Measurements from ENCODE around the gene FPGS. TPM values are rescaled to one million over a fixed set of nuclear protein-coding genes. Genes with fewer than 3 reads are reported as not detected.

FPGS gene
- total RNA-seq, 1 experiment from 2014 or later, result 70.6 TPM

GRCh38 chr9:127777368-127777980 lies 25.2 kb upstream of the FPGS start:
- no peaks in the 10 kb centered on the region for H3K27me3 ChIP-seq (ENCODE audit: insufficient read depth, low read length)
- no peaks in the 10 kb centered on the region for H3K9me2 ChIP-seq (ENCODE audit: insufficient read depth)
- intact Hi-C loops (cut with micrococcal nuclease), result no loop called here
- ChIA-PET POLR2A (no interaction called here), RAD21 (ENCODE audit: low non-redundant PET in 1 of 2, low total read pairs in 2 of 2, uncharacterized antibody in 2 of 2, unreplicated experiment in 2 of 2) (no interaction called here), CTCF (no interaction called here)
- H3K9ac ChIP-seq (ENCODE audit: low read length), result no peak overlapping the region
- H3K4me3 ChIP-seq (replicated peaks in 1 of 2; ENCODE audit: low read depth in 1 of 2, low read length in 2 of 2), result no peak overlapping the region
- DNase-seq (ENCODE audit: low read depth, low spot score), result no peak
- peaks cover 0 to 2% of the 10 kb centered on the region in 2 experiments; a peak in 2 of 4 replicates for H3K4me1 ChIP-seq (ENCODE audit: control insufficient read depth in 1 of 2, insufficient read depth in 2 of 2, low read length in 2 of 2)
- TF ChIP-seq RAD21 (IDR thresholded peaks at IDR 0.05; ENCODE audit: low read depth) (no peak), TCF7L2 (IDR thresholded peaks at IDR 0.05; ENCODE audit: borderline replicate concordance, extremely low read depth, insufficient read depth, insufficient read length) (no peak), CEBPB (IDR thresholded peaks at IDR 0.05; ENCODE audit: low read depth) (no peak), FOSL1 (IDR thresholded peaks at IDR 0.05; ENCODE audit: low read depth) (no peak), EGR1 (IDR thresholded peaks at IDR 0.05; ENCODE audit: low read depth) (no peak)
- TF ChIP-seq, protein P1, sequence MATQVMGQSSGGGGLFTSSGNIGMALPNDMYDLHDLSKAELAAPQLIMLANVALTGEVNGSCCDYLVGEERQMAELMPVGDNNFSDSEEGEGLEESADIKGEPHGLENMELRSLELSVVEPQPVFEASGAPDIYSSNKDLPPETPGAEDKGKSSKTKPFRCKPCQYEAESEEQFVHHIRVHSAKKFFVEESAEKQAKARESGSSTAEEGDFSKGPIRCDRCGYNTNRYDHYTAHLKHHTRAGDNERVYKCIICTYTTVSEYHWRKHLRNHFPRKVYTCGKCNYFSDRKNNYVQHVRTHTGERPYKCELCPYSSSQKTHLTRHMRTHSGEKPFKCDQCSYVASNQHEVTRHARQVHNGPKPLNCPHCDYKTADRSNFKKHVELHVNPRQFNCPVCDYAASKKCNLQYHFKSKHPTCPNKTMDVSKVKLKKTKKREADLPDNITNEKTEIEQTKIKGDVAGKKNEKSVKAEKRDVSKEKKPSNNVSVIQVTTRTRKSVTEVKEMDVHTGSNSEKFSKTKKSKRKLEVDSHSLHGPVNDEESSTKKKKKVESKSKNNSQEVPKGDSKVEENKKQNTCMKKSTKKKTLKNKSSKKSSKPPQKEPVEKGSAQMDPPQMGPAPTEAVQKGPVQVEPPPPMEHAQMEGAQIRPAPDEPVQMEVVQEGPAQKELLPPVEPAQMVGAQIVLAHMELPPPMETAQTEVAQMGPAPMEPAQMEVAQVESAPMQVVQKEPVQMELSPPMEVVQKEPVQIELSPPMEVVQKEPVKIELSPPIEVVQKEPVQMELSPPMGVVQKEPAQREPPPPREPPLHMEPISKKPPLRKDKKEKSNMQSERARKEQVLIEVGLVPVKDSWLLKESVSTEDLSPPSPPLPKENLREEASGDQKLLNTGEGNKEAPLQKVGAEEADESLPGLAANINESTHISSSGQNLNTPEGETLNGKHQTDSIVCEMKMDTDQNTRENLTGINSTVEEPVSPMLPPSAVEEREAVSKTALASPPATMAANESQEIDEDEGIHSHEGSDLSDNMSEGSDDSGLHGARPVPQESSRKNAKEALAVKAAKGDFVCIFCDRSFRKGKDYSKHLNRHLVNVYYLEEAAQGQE (IDR thresholded peaks at IDR 0.05; ENCODE audit: low read depth), result no peak
- no peaks in the 10 kb centered on the region for H3K79me2 ChIP-seq (ENCODE audit: insufficient read depth, low read length)
- no TSS peak for BruUV-seq (replicated peaks)
- no peak for ATAC-seq
- H3K27ac ChIP-seq (ENCODE audit: low read depth, low read length), result no peak overlapping the region
- no peak overlapping the region for H3K4me2 ChIP-seq (ENCODE audit: low read length)
- H4K20me1 ChIP-seq (ENCODE audit: insufficient read depth), result no peaks in the 10 kb centered on the region
- no peaks in the 10 kb centered on the region for H3K36me3 ChIP-seq (ENCODE audit: control insufficient read depth in 1 of 2, insufficient read depth in 2 of 2, low read length in 2 of 2)
- no peak overlapping the region for H2AFZ ChIP-seq (ENCODE audit: low read depth, low read length, poor library complexity, severe bottlenecking)
- no peaks in the 10 kb centered on the region for H3K9me3 ChIP-seq (ENCODE audit: control insufficient read depth in 1 of 2, insufficient read depth in 1 of 2, low read depth in 1 of 2, low read length in 2 of 2)
